HepG2 (cell line): ENCODE results near the gene SLN.

ENCODE experiments used
- CBX1 ChIP-seq: IDR thresholded peaks from one replicate; pipeline ENCODE4 v1.6.1; 2016; ENCODE audit warnings: antibody characterized with exemption, low read depth
- EZH2 ChIP-seq: conservative IDR thresholded peaks from 2 replicates; pipeline ENCODE4 v1.6.1; 2012; ENCODE audit warnings: mild to moderate bottlenecking, low read depth, low read length, moderate library complexity
- MED1 ChIP-seq: sonication (generic); formaldehyde crosslinking; IDR thresholded peaks from 2 replicates; pipeline ENCODE4 v1.4.0; 2020; ENCODE audit warnings: missing genetic modification reagents
- MXI1 ChIP-seq: IDR thresholded peaks from 3 replicates; pipeline ENCODE4 v1.6.1; 2012; ENCODE audit warnings: low read depth, low read length, inconsistent platforms, borderline replicate concordance
- NFE2L2 ChIP-seq: fragments of 150-350 bp; IDR thresholded peaks from 2 replicates; pipeline ENCODE4 v1.6.1; 2014; ENCODE audit warnings: low read length
- NFIB ChIP-seq: sonication (generic); formaldehyde crosslinking; IDR thresholded peaks from 2 replicates; pipeline ENCODE4 v1.9.0; 2021; ENCODE audit warnings: missing genetic modification reagents, mild to moderate bottlenecking, borderline replicate concordance
- RXRA ChIP-seq: sonication (generic); formaldehyde crosslinking; IDR thresholded peaks from 2 replicates; pipeline ENCODE4 v1.5.1; 2020; ENCODE audit warnings: missing genetic modification reagents
- SUZ12 ChIP-seq: fragments of 150-350 bp; IDR thresholded peaks from 2 replicates; pipeline ENCODE4 v1.6.1; 2014; ENCODE audit warnings: low read depth, low read length
- TAF1 ChIP-seq: sonication (generic); formaldehyde crosslinking; IDR thresholded peaks from 2 replicates; pipeline ENCODE4 v1.4.0; 2020; ENCODE audit warnings: missing genetic modification reagents
- ZNF3 ChIP-seq: IDR thresholded peaks from 2 replicates; pipeline ENCODE4 v1.7.0; 2017; ENCODE audit warnings: inconsistent platforms
- ZNF737 ChIP-seq: sonication (generic); formaldehyde crosslinking; IDR thresholded peaks from 2 replicates; pipeline ENCODE4 v1.5.0; 2020; ENCODE audit warnings: missing genetic modification reagents, mild to moderate bottlenecking, borderline replicate concordance
- ZSCAN21 ChIP-seq: sonication (generic); formaldehyde crosslinking; IDR thresholded peaks from 2 replicates; pipeline ENCODE4 v1.8.0; 2022; ENCODE audit warnings: mild to moderate bottlenecking, missing genetic modification reagents, moderate library complexity, borderline replicate concordance
- TF ChIP-seq, protein P1 (sequence below): sonication (generic); formaldehyde crosslinking; IDR thresholded peaks from 2 replicates; pipeline ENCODE4 v1.5.0; 2020; ENCODE audit warnings: mild to moderate bottlenecking, missing genetic modification reagents, moderate library complexity

DNA sequence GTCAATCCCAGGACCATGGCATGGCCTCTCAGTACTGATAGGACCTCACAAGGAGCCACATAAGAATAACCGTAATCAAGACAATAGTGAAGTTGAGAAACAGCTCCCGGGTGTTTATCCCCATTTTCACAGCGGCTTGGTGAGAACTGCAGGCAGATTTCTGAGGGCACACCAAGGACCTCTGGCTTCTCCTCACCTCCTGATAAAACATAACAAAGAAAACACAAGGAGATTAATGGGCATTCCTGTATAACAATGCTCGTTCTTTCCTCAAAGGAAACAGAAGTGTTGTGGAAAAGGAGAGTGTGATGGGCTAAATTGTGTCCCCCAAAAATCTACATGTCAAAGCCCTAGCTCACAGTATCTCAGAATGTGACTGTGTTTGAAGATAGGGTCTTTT, 4.0 kb downstream of the SLN start:
- TF ChIP-seq ZNF3 (CRISPR knock-in tag) (no peak), RXRA (CRISPR knock-in tag) (no peak), SUZ12 (no peak), NFIB (CRISPR knock-in tag) (no peak), NFE2L2 (no peak), TAF1 (no peak), EZH2 (no peak), CBX1 (no peak), ZNF737 (CRISPR knock-in tag) (no peak), MXI1 (no peak), MED1 (no peak), ZSCAN21 (no peak)
- TF ChIP-seq, protein P1, sequence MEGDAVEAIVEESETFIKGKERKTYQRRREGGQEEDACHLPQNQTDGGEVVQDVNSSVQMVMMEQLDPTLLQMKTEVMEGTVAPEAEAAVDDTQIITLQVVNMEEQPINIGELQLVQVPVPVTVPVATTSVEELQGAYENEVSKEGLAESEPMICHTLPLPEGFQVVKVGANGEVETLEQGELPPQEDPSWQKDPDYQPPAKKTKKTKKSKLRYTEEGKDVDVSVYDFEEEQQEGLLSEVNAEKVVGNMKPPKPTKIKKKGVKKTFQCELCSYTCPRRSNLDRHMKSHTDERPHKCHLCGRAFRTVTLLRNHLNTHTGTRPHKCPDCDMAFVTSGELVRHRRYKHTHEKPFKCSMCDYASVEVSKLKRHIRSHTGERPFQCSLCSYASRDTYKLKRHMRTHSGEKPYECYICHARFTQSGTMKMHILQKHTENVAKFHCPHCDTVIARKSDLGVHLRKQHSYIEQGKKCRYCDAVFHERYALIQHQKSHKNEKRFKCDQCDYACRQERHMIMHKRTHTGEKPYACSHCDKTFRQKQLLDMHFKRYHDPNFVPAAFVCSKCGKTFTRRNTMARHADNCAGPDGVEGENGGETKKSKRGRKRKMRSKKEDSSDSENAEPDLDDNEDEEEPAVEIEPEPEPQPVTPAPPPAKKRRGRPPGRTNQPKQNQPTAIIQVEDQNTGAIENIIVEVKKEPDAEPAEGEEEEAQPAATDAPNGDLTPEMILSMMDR (CRISPR knock-in tag): no peak
